OCI-LY7 (cell line): ENCODE measurements around the gene PARD3B.

Source experiments
- EZH2phosphoT487 ChIP-seq: fragments of 200-600 bp; sonication (generic); IDR thresholded peaks from 2 replicates; pipeline ENCODE4 v1.6.1; 2018; ENCODE audit warnings: low read depth, borderline replicate concordance, mild to moderate bottlenecking, mixed run types, antibody characterized with exemption, low read length, moderate library complexity, mixed read lengths
- TF ChIP-seq, protein P1 (sequence below): fragments of 200-600 bp; sonication (generic); conservative IDR thresholded peaks from 2 replicates; pipeline ENCODE4 v1.5.1; 2014; ENCODE audit warnings: mild to moderate bottlenecking, antibody characterized with exemption, low read length, moderate library complexity, mixed read lengths

DNA sequence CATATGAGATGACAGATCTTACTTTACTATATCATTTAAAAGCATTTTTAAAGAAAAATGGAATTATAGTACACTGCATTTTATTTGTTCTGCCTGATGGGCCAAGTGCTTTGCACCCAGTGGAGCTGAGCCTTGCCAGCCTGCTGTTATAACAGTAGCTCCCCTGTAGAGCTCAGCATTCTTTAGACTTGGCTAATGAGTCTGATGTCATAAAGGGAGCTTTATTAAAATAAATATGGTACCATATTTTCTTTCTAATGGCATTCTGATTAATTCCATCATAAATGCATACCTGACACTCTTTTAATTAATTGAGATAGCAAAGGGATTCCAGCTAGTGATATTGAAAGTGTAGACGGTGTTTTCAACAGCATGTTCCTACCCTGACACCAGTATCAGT is 40.7 kb downstream of the PARD3B start:
- TF ChIP-seq, protein P1, sequence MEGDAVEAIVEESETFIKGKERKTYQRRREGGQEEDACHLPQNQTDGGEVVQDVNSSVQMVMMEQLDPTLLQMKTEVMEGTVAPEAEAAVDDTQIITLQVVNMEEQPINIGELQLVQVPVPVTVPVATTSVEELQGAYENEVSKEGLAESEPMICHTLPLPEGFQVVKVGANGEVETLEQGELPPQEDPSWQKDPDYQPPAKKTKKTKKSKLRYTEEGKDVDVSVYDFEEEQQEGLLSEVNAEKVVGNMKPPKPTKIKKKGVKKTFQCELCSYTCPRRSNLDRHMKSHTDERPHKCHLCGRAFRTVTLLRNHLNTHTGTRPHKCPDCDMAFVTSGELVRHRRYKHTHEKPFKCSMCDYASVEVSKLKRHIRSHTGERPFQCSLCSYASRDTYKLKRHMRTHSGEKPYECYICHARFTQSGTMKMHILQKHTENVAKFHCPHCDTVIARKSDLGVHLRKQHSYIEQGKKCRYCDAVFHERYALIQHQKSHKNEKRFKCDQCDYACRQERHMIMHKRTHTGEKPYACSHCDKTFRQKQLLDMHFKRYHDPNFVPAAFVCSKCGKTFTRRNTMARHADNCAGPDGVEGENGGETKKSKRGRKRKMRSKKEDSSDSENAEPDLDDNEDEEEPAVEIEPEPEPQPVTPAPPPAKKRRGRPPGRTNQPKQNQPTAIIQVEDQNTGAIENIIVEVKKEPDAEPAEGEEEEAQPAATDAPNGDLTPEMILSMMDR = no peak
- TF ChIP-seq EZH2phosphoT487 = no peak
